SK-N-SH (cell line): ENCODE results near the gene S100A6.

ENCODE experiments used
- EZH2phosphoT487 ChIP-seq: fragments of 200-600 bp; sonication (generic); IDR thresholded peaks from 2 replicates; pipeline ENCODE4 v1.6.1; 2017; ENCODE audit warnings: low read depth, mixed run types, mild to moderate bottlenecking, antibody characterized with exemption, moderate library complexity, borderline replicate concordance
- MEF2A ChIP-seq: IDR thresholded peaks from 2 replicates; pipeline ENCODE4 v1.4.0; 2012; ENCODE audit warnings: low read depth, borderline replicate concordance
- NFIC ChIP-seq: IDR thresholded peaks from 2 replicates; pipeline ENCODE4 v1.4.0; 2012; ENCODE audit warnings: borderline replicate concordance
- POLR2AphosphoS5 ChIP-seq: IDR thresholded peaks from 2 replicates; pipeline ENCODE4 v1.6.1; 2012; ENCODE audit warnings: low read depth, low read length
- RAD21 ChIP-seq: IDR thresholded peaks from 2 replicates; pipeline ENCODE4 v1.6.1; 2012; ENCODE audit warnings: mild to moderate bottlenecking, low read length
- TF ChIP-seq, protein P1 (sequence below): fragments of 200-600 bp; sonication (generic); IDR thresholded peaks from 2 replicates; pipeline ENCODE4 v1.6.1; 2017; ENCODE audit warnings: antibody characterized with exemption, mild to moderate bottlenecking, moderate library complexity
- TF ChIP-seq, protein P2 (sequence below): IDR thresholded peaks from 2 replicates; pipeline ENCODE4 v1.4.0; 2012; ENCODE audit warnings: low read depth, borderline replicate concordance

DNA sequence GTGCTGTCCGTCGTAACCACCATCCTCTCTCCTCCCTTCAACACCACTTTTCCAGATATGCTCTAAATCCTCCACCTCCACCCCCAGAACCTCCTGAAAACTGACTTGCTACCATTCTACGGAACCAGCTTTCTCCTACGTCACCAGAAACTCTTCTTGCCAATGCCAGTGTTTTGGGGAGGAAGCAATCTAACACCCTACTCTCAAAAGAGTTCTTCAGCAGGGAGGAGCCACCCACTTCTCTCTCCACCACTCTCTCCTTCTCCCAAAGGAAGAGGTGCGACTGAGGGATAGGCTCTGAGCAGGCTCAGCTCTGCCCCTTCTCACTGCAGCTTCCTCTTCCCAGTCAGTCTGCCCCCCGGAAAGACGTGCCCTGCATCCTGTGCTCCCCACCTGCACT lies 35.9 kb upstream of the S100A6 start:
- TF ChIP-seq EZH2phosphoT487, result no peak
- TF ChIP-seq, protein P1, sequence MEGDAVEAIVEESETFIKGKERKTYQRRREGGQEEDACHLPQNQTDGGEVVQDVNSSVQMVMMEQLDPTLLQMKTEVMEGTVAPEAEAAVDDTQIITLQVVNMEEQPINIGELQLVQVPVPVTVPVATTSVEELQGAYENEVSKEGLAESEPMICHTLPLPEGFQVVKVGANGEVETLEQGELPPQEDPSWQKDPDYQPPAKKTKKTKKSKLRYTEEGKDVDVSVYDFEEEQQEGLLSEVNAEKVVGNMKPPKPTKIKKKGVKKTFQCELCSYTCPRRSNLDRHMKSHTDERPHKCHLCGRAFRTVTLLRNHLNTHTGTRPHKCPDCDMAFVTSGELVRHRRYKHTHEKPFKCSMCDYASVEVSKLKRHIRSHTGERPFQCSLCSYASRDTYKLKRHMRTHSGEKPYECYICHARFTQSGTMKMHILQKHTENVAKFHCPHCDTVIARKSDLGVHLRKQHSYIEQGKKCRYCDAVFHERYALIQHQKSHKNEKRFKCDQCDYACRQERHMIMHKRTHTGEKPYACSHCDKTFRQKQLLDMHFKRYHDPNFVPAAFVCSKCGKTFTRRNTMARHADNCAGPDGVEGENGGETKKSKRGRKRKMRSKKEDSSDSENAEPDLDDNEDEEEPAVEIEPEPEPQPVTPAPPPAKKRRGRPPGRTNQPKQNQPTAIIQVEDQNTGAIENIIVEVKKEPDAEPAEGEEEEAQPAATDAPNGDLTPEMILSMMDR, result no peak
- no peak for TF ChIP-seq NFIC
- TF ChIP-seq RAD21, result no peak
- TF ChIP-seq, protein P2, sequence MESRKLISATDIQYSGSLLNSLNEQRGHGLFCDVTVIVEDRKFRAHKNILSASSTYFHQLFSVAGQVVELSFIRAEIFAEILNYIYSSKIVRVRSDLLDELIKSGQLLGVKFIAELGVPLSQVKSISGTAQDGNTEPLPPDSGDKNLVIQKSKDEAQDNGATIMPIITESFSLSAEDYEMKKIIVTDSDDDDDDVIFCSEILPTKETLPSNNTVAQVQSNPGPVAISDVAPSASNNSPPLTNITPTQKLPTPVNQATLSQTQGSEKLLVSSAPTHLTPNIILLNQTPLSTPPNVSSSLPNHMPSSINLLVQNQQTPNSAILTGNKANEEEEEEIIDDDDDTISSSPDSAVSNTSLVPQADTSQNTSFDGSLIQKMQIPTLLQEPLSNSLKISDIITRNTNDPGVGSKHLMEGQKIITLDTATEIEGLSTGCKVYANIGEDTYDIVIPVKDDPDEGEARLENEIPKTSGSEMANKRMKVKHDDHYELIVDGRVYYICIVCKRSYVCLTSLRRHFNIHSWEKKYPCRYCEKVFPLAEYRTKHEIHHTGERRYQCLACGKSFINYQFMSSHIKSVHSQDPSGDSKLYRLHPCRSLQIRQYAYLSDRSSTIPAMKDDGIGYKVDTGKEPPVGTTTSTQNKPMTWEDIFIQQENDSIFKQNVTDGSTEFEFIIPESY, result no peak
- TF ChIP-seq POLR2AphosphoS5, result no peak
- no peak for TF ChIP-seq MEF2A
